GM12878 (cell line): ENCODE measurements around the gene ATIC. TPM values are rescaled to one million over a fixed set of nuclear protein-coding genes. Genes with fewer than 3 reads are reported as not detected.
A peak's percentile ranks its signal among the peaks of the same experiment; 100 is the strongest.

ENCODE experiments used
- ATF7 ChIP-seq: fragments of 450-650 bp; IDR thresholded peaks from 2 replicates; pipeline ENCODE4 v1.6.1; 2016; ENCODE audit warnings: low read depth, mild to moderate bottlenecking
- BRCA1 ChIP-seq: IDR thresholded peaks from 2 replicates; pipeline ENCODE4 v1.6.1; 2011; ENCODE audit warnings: low read depth, low read length, improper control_type of control experiment
- CUX1 ChIP-seq: IDR thresholded peaks from 2 replicates; pipeline ENCODE4 v1.6.1; 2012; ENCODE audit warnings: improper control_type of control experiment, low read depth, low read length; ENCODE audit not compliant: insufficient replicate concordance
- FOS ChIP-seq: IDR thresholded peaks from 3 replicates; pipeline ENCODE4 v1.6.1; 2011; ENCODE audit warnings: borderline replicate concordance; ENCODE audit not compliant: insufficient read length; ENCODE audit errors: extremely low read depth
- FOXK2 ChIP-seq: fragments of 450-650 bp; IDR thresholded peaks from 2 replicates; pipeline ENCODE4 v1.6.1; 2017; ENCODE audit warnings: mild to moderate bottlenecking, moderate library complexity
- HDAC6 ChIP-seq: fragments of 200-600 bp; sonication (generic); IDR thresholded peaks from one replicate; pipeline ENCODE4 v1.8.0; 2017; ENCODE audit warnings: antibody characterized with exemption; ENCODE audit not compliant: unreplicated experiment
- HSF1 ChIP-seq: fragments of 150-350 bp; IDR thresholded peaks from 2 replicates; pipeline ENCODE4 v1.6.1; 2014; ENCODE audit warnings: mild to moderate bottlenecking, low read depth, low read length
- LARP7 ChIP-seq: fragments of 450-650 bp; IDR thresholded peaks from 2 replicates; pipeline ENCODE4 v1.6.1; 2017; ENCODE audit warnings: mild to moderate bottlenecking
- MEF2B ChIP-seq: fragments of 450-650 bp; IDR thresholded peaks from 2 replicates; pipeline ENCODE4 v1.6.1; 2018; ENCODE audit warnings: mild to moderate bottlenecking, moderate library complexity; ENCODE audit not compliant: partially characterized antibody, poor library complexity, severe bottlenecking
- NRF1 ChIP-seq: conservative IDR thresholded peaks from 2 replicates; pipeline ENCODE4 v1.6.1; 2011; ENCODE audit warnings: mild to moderate bottlenecking, low read depth, low read length, improper control_type of control experiment
- PRDM15 ChIP-seq: fragments of 450-650 bp; formaldehyde crosslinking; IDR thresholded peaks from 2 replicates; pipeline ENCODE4 v1.4.0; 2020; ENCODE audit warnings: mild to moderate bottlenecking, moderate library complexity
- RAD21 ChIP-seq: IDR thresholded peaks from 2 replicates; pipeline ENCODE4 v1.6.1; 2011; ENCODE audit warnings: mild to moderate bottlenecking, low read depth, low read length, moderate library complexity; ENCODE audit not compliant: insufficient read depth
- RAD51 ChIP-seq: fragments of 450-650 bp; IDR thresholded peaks from 2 replicates; pipeline ENCODE4 v1.6.1; 2016; ENCODE audit warnings: moderate library complexity, mild to moderate bottlenecking, inconsistent platforms
- SMARCA5 ChIP-seq: fragments of 450-650 bp; IDR thresholded peaks from 2 replicates; pipeline ENCODE4 v1.6.1; 2017; ENCODE audit warnings: mild to moderate bottlenecking
- SP1 ChIP-seq: IDR thresholded peaks from one replicate; pipeline ENCODE4 v1.6.1; 2011; ENCODE audit warnings: low read depth, low read length
- SUPT20H ChIP-seq: IDR thresholded peaks from 2 replicates; pipeline ENCODE4 v1.6.1; 2011; ENCODE audit warnings: low read depth, mild to moderate bottlenecking, low read length, moderate library complexity, borderline replicate concordance; ENCODE audit not compliant: control insufficient read depth
- USF1 ChIP-seq: IDR thresholded peaks from 2 replicates; pipeline ENCODE4 v1.6.1; 2011; ENCODE audit warnings: borderline replicate concordance, low read depth, mild to moderate bottlenecking, moderate library complexity, mixed read lengths, low read length; ENCODE audit not compliant: insufficient read depth; ENCODE audit errors: extremely low read length
- polyA plus RNA-seq, 11 experiments: library from polyadenylated mRNA; depleted of rRNA in 4 of 11; unstranded in 6 of 11; stranded (reverse) in 5 of 11; fragments of >200 nt; fragmentation: Nextera tagmentation in 4 of 11; fragmentation: Illumina TruSeq in 1 of 11; extraction: Ambion mirVana in 4 of 11; extraction: Trizol in 1 of 11; gene quantifications; 1 replicate in 1 of 11; 2 replicates in 10 of 11; pipeline versions ENCODE4 v1.2.1 to v1.2.3, GENCODE V29; 2011 to 2016; ENCODE audit warnings: inconsistent platforms in 2 of 11, missing spikeins in 2 of 11, low read depth in 1 of 11
- total RNA-seq, 4 experiments: library from RNA; depleted of rRNA in 3 of 4; stranded (reverse); fragments of >200 nt in 3 of 4; fragmentation: Illumina TruSeq in 1 of 4; extraction: Trizol in 1 of 4; gene quantifications; 2 replicates each; pipeline versions ENCODE4 v1.2.1 to v1.2.3, GENCODE V29; 2013 to 2021

The ATIC gene
- total and polyA plus RNA-seq, 10 of the 15 experiments (the other 5 are each of a cell fraction or from before 2014, with no cell fraction given) = 45.1 to 518 (median 306) TPM

GRCh38 chr2:215311625-215312396 is at the start of gene ATIC (continued):
- TF ChIP-seq CUX1 (no peak), MEF2B (peak; percentile 45), HSF1 (no peak), RAD51 (peak; percentile 94), SUPT20H (no peak), FOS (no peak), ATF7 (no peak; the same call in 1 of the 2 replicates), HDAC6 (no peak), SMARCA5 (peak; percentile 92; the same call in 1 of the 2 replicates), LARP7 (peak; percentile 99), USF1 (peak; percentile 96), RAD21 (no peak), FOXK2 (no peak; the same call in 1 of the 2 replicates), NRF1 (no peak), PRDM15 (no peak), BRCA1 (no peak), SP1 (peak; percentile 65)
